Small intestine (tissue), 7 donors: ENCODE data around the gene TBC1D16. TPM values are rescaled to one million over a fixed set of nuclear protein-coding genes. Genes with fewer than 3 reads are reported as not detected.
"Not testable (repeated sequence)": the region's sequence is repeated elsewhere in the genome, so short reads cannot be mapped to it uniquely, and the experiment has no call there.

Source experiments
- DNase-seq, 2 donors: peaks; one replicate each; pipeline versions ENCODE4 v3.0.0 to v3.0.0-alpha.2; 2013
- FAIRE-seq: peaks from 2 replicates; lab custom pipeline; 2012; peaks lifted over from hg19 to GRCh38; lab: Jason Lieb, UNC
- H3K27ac ChIP-seq, 3 donors: one replicate each; pipeline ENCODE4 v1.5.1; 2013; ENCODE audit warnings: low read length in 2 of 3, mild to moderate bottlenecking in 2 of 3, control low read depth in 1 of 3, inconsistent platforms in 1 of 3, low read depth in 1 of 3, moderate library complexity in 1 of 3
- H3K27me3 ChIP-seq, 3 donors: one replicate each; pipeline ENCODE4 v1.6.1; 2013; ENCODE audit warnings: low read length in 3 of 3, inconsistent platforms in 1 of 3; ENCODE audit not compliant: control insufficient read depth in 3 of 3, insufficient read depth in 3 of 3
- H3K36me3 ChIP-seq, 3 donors: one replicate each; pipeline ENCODE4 v1.6.1; 2013; ENCODE audit warnings: low read length in 3 of 3, inconsistent platforms in 1 of 3, low read depth in 1 of 3, mild to moderate bottlenecking in 1 of 3, moderate library complexity in 1 of 3; ENCODE audit not compliant: control insufficient read depth in 3 of 3, insufficient read depth in 2 of 3
- H3K4me1 ChIP-seq, 3 donors: one replicate each; pipeline ENCODE4 v1.6.1; 2013; ENCODE audit warnings: low read length in 2 of 3, inconsistent platforms in 1 of 3, low read depth in 1 of 3, mild to moderate bottlenecking in 1 of 3, moderate library complexity in 1 of 3; ENCODE audit not compliant: control insufficient read depth in 3 of 3, insufficient read depth in 2 of 3
- H3K4me3 ChIP-seq, 3 donors: one replicate each; pipeline ENCODE4 v1.5.1; 2013; ENCODE audit warnings: low read length in 3 of 3, control low read depth in 1 of 3, inconsistent platforms in 1 of 3, low read depth in 1 of 3, mild to moderate bottlenecking in 1 of 3, moderate library complexity in 1 of 3
- H3K9me3 ChIP-seq, 2 donors: one replicate each; pipeline ENCODE4 v1.6.1; 2013; ENCODE audit warnings: low read depth in 1 of 2, low read length in 1 of 2; ENCODE audit not compliant: control insufficient read depth in 2 of 2, insufficient read depth in 1 of 2
- WGBS, 3 donors: extraction: QIAGEN DNeasy Blood & Tissue Kit; methylation state at CpG; one replicate each; pipeline ENCODE4 v1.1.7; 2013; 5-methylcytosine and 5-hydroxymethylcytosine counted together
- polyA plus RNA-seq, 4 donors: library from polyadenylated mRNA; stranded (reverse) in 3 of 4; unstranded in 1 of 4; fragments of 200-250 nt in 3 of 4; fragments of 120-200 nt in 1 of 4; gene quantifications; one replicate each; pipeline versions ENCODE4 v1.2.1 to v1.2.3, GENCODE V29; 2013
- donor health status: healthy with polysubstance abuse.
- donor health status: control.
- donor health status: control.
- donor health status: Bipolar disorder and iron deficiency.
- donor health status: healthy.

The TBC1D16 gene
- polyA plus RNA-seq, 4 donors, result 1.6 to 30.6 (median 15.2) TPM

- DNase-seq, H3K27ac ChIP-seq, H3K9me3 ChIP-seq, H3K4me3 ChIP-seq, FAIRE-seq, H3K36me3 ChIP-seq, H3K27me3 ChIP-seq: not testable (repeated sequence)
- H3K4me1 ChIP-seq, result peaks cover 0 to 24% (median 8%) of the 10 kb centered on the region in 3 donors
- WGBS, 3 donors, result 83 to 89% (median 86%) methylated on average over 4 of the region's 4 CpGs
Measured at GRCh38 chr17:79893457-79893856, 142.2 kb downstream of the TBC1D16 start.

GRCh38 chr17:79892457-79893241, 143.0 kb downstream of the TBC1D16 start:
- Histone ChIP-seq H3K36me3 (no peaks in the 10 kb centered on the region), H3K4me3 (no peak overlapping the region), H3K27me3 (no peaks in the 10 kb centered on the region), H3K9me3 (peaks cover 0 to 4% of the 10 kb centered on the region in 2 donors), H3K27ac (no peak overlapping the region), H3K4me1 (peaks cover 0 to 25% (median 8%) of the 10 kb centered on the region in 3 donors)
- peak; percentile 76 to 93 for DNase-seq
- FAIRE-seq, result no peak
- WGBS, 3 donors, result 14 to 59% (median 29%) methylated on average over 11 of the region's 11 CpGs

- Histone ChIP-seq H3K27me3 (no peaks in the 10 kb centered on the region), H3K27ac (no peak overlapping the region), H3K4me1 (peaks cover 0 to 30% (median 8%) of the 10 kb centered on the region in 3 donors), H3K4me3 (no peak overlapping the region), H3K36me3 (no peaks in the 10 kb centered on the region), H3K9me3 (peaks cover 0 to 4% of the 10 kb centered on the region in 2 donors)
- no peak for FAIRE-seq
- DNase-seq, result no peak
- 75 to 80% (median 78%) methylated on average over 16 of the region's 16 CpGs for WGBS, 3 donors
Measured at GRCh38 chr17:79891113-79891730, 144.4 kb downstream of the TBC1D16 start.

GRCh38 chr17:79890706-79891105, 145.0 kb downstream of the TBC1D16 start:
- H3K4me3 ChIP-seq, result no peak overlapping the region
- H3K9me3 ChIP-seq, result peaks cover 0 to 4% of the 10 kb centered on the region in 2 donors
- peaks cover 0 to 31% (median 8%) of the 10 kb centered on the region in 3 donors for H3K4me1 ChIP-seq
- H3K27ac ChIP-seq, result no peak overlapping the region
- 17 to 40% (median 34%) methylated on average over 9 of the region's 9 CpGs for WGBS, 3 donors
- no peak for FAIRE-seq
- no peaks in the 10 kb centered on the region for H3K27me3 ChIP-seq
- H3K36me3 ChIP-seq, result no peaks in the 10 kb centered on the region
- peak in 1 of 2 donors; percentile 75 for DNase-seq

- Histone ChIP-seq H3K9me3 (no peaks in the 10 kb centered on the region), H3K4me1 (peaks cover 0 to 31% (median 8%) of the 10 kb centered on the region in 3 donors), H3K36me3 (no peaks in the 10 kb centered on the region), H3K27me3 (no peaks in the 10 kb centered on the region), H3K4me3 (no peak overlapping the region), H3K27ac (peak overlapping the region in 2 of 3 donors; percentile 69 to 76)
- DNase-seq (peak; percentile 83 to 98), FAIRE-seq (no peak)
- WGBS, 3 donors, result 43 to 73% (median 56%) methylated on average over 22 of the region's 22 CpGs
Measured at GRCh38 chr17:79888811-79889634, 146.6 kb downstream of the TBC1D16 start.

GRCh38 chr17:79888009-79888540, 147.6 kb downstream of the TBC1D16 start:
- DNase-seq, result no peak
- no peaks in the 10 kb centered on the region for H3K9me3 ChIP-seq
- no peak overlapping the region for H3K27ac ChIP-seq
- H3K4me1 ChIP-seq, result peaks cover 0 to 31% (median 8%) of the 10 kb centered on the region in 3 donors
- no peaks in the 10 kb centered on the region for H3K36me3 ChIP-seq
- no peaks in the 10 kb centered on the region for H3K27me3 ChIP-seq
- FAIRE-seq, result no peak
- WGBS, 3 donors, result 80 to 90% (median 89%) methylated on average over 17 of the region's 17 CpGs
- no peak overlapping the region for H3K4me3 ChIP-seq

GRCh38 chr17:79887451-79887991, 148.2 kb downstream of the TBC1D16 start:
- H3K4me1 ChIP-seq, result peaks cover 0 to 26% (median 5%) of the 10 kb centered on the region in 3 donors
- FAIRE-seq, result no peak
- H3K27ac ChIP-seq, result no peak overlapping the region
- no peak for DNase-seq
- no peak overlapping the region for H3K4me3 ChIP-seq
- H3K36me3 ChIP-seq, result no peaks in the 10 kb centered on the region
- 85 to 91% (median 90%) methylated on average over 14 of the region's 14 CpGs for WGBS, 3 donors
- H3K9me3 ChIP-seq, result no peaks in the 10 kb centered on the region
- H3K27me3 ChIP-seq, result no peaks in the 10 kb centered on the region
